GM12878 (cell line): ENCODE measurements around the gene PTH2R. TPM values are rescaled to one million over a fixed set of nuclear protein-coding genes. Genes with fewer than 3 reads are reported as not detected.

ENCODE experiments used
- ATAC-seq: fragments of 200-7000 bp; cut with Tn5 transposase; 3 replicates; pipeline ENCODE4 v1.9.1; 2020; ENCODE audit warnings: mild to moderate bottlenecking, moderate library complexity
- BruUV-seq: library from RNA; stranded (reverse); fragments of 400-500 nt; replicated peaks from 2 replicates; lab custom pipeline; 2021; lab: Mats Ljungman, UMichigan
- CTCF ChIA-PET: fragments of 300-600 bp; sonication (Branson Sonifier 250); formaldehyde crosslinking; extraction: SDS; loops from one replicate; lab custom pipeline; 2021; ENCODE audit warnings: inconsistent platforms; lab: Yijun Ruan, JAX
- POLR2A ChIA-PET: fragments of 350-600 bp; formaldehyde crosslinking; extraction: SDS; loops from one replicate; lab custom pipeline; 2021; ENCODE audit warnings: inconsistent platforms; lab: Charles Lee
- RAD21 ChIA-PET: fragments of 300-600 bp; sonication (Branson Sonifier 250); formaldehyde crosslinking; loops from one replicate; lab custom pipeline; 2023; ENCODE audit warnings: antibody characterized with exemption; ENCODE audit not compliant: unreplicated experiment; lab: Charles Lee
- SMC1A ChIA-PET: fragments of 300-600 bp; sonication (Branson Sonifier 250); formaldehyde crosslinking; loops from one replicate; lab custom pipeline; 2023; ENCODE audit not compliant: unreplicated experiment, uncharacterized antibody; lab: Charles Lee
- DNase-seq: peaks from one replicate; pipeline ENCODE4 v3.0.0-alpha.2; 2011; ENCODE audit warnings: low read depth, low spot score
- FAIRE-seq: peaks from 3 replicates; lab custom pipeline; 2011; peaks lifted over from hg19 to GRCh38; lab: Jason Lieb, UNC
- H2AFZ ChIP-seq: 2 replicates; pipeline ENCODE4 v1.6.0; 2011; ENCODE audit warnings: low read depth, low read length, control low read depth; ENCODE audit not compliant: control insufficient read depth
- H3K27ac ChIP-seq: 2 replicates; pipeline ENCODE4 v1.5.1; 2011; ENCODE audit warnings: control low read depth; ENCODE audit not compliant: control insufficient read depth, insufficient read depth
- H3K27me3 ChIP-seq, 2 experiments: replicated peaks in 1 of 2; 2 replicates each; pipeline versions ENCODE4 v1.6.0 to v1.6.1; 2011; ENCODE audit warnings: low read length in 1 of 2; ENCODE audit not compliant: control insufficient read depth in 2 of 2, insufficient read depth in 2 of 2
- H3K36me3 ChIP-seq, 2 experiments: 2 replicates each; pipeline ENCODE4 v1.5.1; 2011; ENCODE audit warnings: low read length in 1 of 2; ENCODE audit not compliant: control insufficient read depth in 2 of 2, insufficient read depth in 2 of 2
- H3K4me1 ChIP-seq: 2 replicates; pipeline ENCODE4 v1.6.1; 2011; ENCODE audit warnings: mild to moderate bottlenecking, low read length, moderate library complexity, mixed read lengths; ENCODE audit not compliant: control insufficient read depth, insufficient read depth
- H3K4me2 ChIP-seq: 2 replicates; pipeline ENCODE4 v1.6.0; 2011; ENCODE audit warnings: control low read depth; ENCODE audit not compliant: control insufficient read depth, insufficient read depth
- H3K4me3 ChIP-seq: fragments of 200-600 bp; sonication (generic); 2 replicates; pipeline ENCODE4 v1.5.1; 2016
- H3K79me2 ChIP-seq: 2 replicates; pipeline ENCODE4 v1.6.0; 2011; ENCODE audit warnings: low read length; ENCODE audit not compliant: control insufficient read depth, insufficient read depth
- H3K9ac ChIP-seq: 2 replicates; pipeline ENCODE4 v1.8.0; 2011; ENCODE audit warnings: low read length, control low read depth, mixed read lengths; ENCODE audit not compliant: control insufficient read depth, insufficient read depth
- H3K9me3 ChIP-seq: replicated peaks from 3 replicates; pipeline ENCODE4 v1.5.1; 2011; ENCODE audit warnings: mild to moderate bottlenecking, low read length; ENCODE audit not compliant: control insufficient read depth, insufficient read depth
- H4K20me1 ChIP-seq: 2 replicates; pipeline ENCODE4 v1.6.0; 2011; ENCODE audit not compliant: control insufficient read depth, insufficient read depth
- BMI1 ChIP-seq: fragments of 450-650 bp; IDR thresholded peaks from 2 replicates; pipeline ENCODE4 v1.6.1; 2016; ENCODE audit warnings: mild to moderate bottlenecking, moderate library complexity, borderline replicate concordance
- CBFB ChIP-seq: IDR thresholded peaks from 2 replicates; pipeline ENCODE4 v1.6.1; 2016; ENCODE audit warnings: antibody characterized with exemption, low read depth
- CBX5 ChIP-seq: sonication (generic); IDR thresholded peaks from 2 replicates; pipeline ENCODE4 v1.6.1; 2016; ENCODE audit warnings: low read depth, moderate library complexity, mild to moderate bottlenecking, inconsistent platforms
- ETV6 ChIP-seq, 2 experiments: fragments of 450-650 bp in 1 of 2; IDR thresholded peaks in 1 of 2; conservative IDR thresholded peaks in 1 of 2; 2 replicates each; pipeline ENCODE4 v1.6.1; 2014; ENCODE audit warnings: antibody characterized with exemption in 1 of 2, borderline replicate concordance in 1 of 2, low read depth in 1 of 2, mild to moderate bottlenecking in 1 of 2, moderate library complexity in 1 of 2
- GATAD2B ChIP-seq: fragments of 450-650 bp; conservative IDR thresholded peaks from 2 replicates; pipeline ENCODE4 v1.6.1; 2017; ENCODE audit warnings: low read depth, mild to moderate bottlenecking, moderate library complexity
- MEF2B ChIP-seq: fragments of 450-650 bp; IDR thresholded peaks from 2 replicates; pipeline ENCODE4 v1.6.1; 2018; ENCODE audit warnings: mild to moderate bottlenecking, moderate library complexity; ENCODE audit not compliant: partially characterized antibody, poor library complexity, severe bottlenecking
- NFYA ChIP-seq: IDR thresholded peaks from 2 replicates; pipeline ENCODE4 v1.6.1; 2011; ENCODE audit warnings: low read depth, mild to moderate bottlenecking, low read length, improper control_type of control experiment, borderline replicate concordance
- PAX8 ChIP-seq: fragments of 450-650 bp; IDR thresholded peaks from 2 replicates; pipeline ENCODE4 v1.6.1; 2017; ENCODE audit warnings: mild to moderate bottlenecking, moderate library complexity
- POLR2AphosphoS2 ChIP-seq: IDR thresholded peaks from 2 replicates; pipeline ENCODE4 v1.6.1; 2011; ENCODE audit warnings: low read depth, mild to moderate bottlenecking, low read length, improper control_type of control experiment, moderate library complexity
- SMC3 ChIP-seq: IDR thresholded peaks from 2 replicates; pipeline ENCODE4 v1.6.1; 2011; ENCODE audit warnings: low read length, improper control_type of control experiment, borderline replicate concordance
- STAT3 ChIP-seq: IDR thresholded peaks from 2 replicates; pipeline ENCODE4 v1.6.1; 2011; ENCODE audit warnings: low read depth, low read length, improper control_type of control experiment
- SUZ12 ChIP-seq: fragments of 200-600 bp; sonication (generic); IDR thresholded peaks from one replicate; pipeline ENCODE4 v1.6.1; 2018; ENCODE audit warnings: antibody characterized with exemption, mild to moderate bottlenecking; ENCODE audit not compliant: unreplicated experiment
- TCF12 ChIP-seq: IDR thresholded peaks from 2 replicates; pipeline ENCODE4 v1.6.1; 2011; ENCODE audit warnings: low read depth, mild to moderate bottlenecking, low read length
- ZNF622 ChIP-seq: fragments of 450-650 bp; IDR thresholded peaks from 2 replicates; pipeline ENCODE4 v1.6.1; 2017; ENCODE audit warnings: mild to moderate bottlenecking, inconsistent platforms
- WGBS: methylation state at CpG from one replicate; pipeline ENCODE4 v1.1.6; 2016; ENCODE audit warnings: low lambda C conversion rate; ENCODE audit not compliant: insufficient replicate concordance, insufficient coverage; ENCODE audit errors: missing lambda C conversion rate; 5-methylcytosine and 5-hydroxymethylcytosine counted together
- in situ Hi-C: fragments of 300-500 bp; cut with MboI; formaldehyde crosslinking; loops from 9 replicates; pipeline ENCODE4 v1.14.3; 2018; ENCODE audit warnings: mixed read lengths
- intact Hi-C: fragments of 100-400 bp; cut with micrococcal nuclease; formaldehyde crosslinking; loops from one replicate; pipeline ENCODE4 v1.14.2; 2022; ENCODE audit not compliant: unreplicated experiment
- polyA plus RNA-seq, 11 experiments: library from polyadenylated mRNA; depleted of rRNA in 4 of 11; unstranded in 6 of 11; stranded (reverse) in 5 of 11; fragments of >200 nt; fragmentation: Nextera tagmentation in 4 of 11; fragmentation: Illumina TruSeq in 1 of 11; extraction: Ambion mirVana in 4 of 11; extraction: Trizol in 1 of 11; gene quantifications; 1 replicate in 1 of 11; 2 replicates in 10 of 11; pipeline versions ENCODE4 v1.2.1 to v1.2.3, GENCODE V29; 2011 to 2016; ENCODE audit warnings: inconsistent platforms in 2 of 11, missing spikeins in 2 of 11, low read depth in 1 of 11
- total RNA-seq, 4 experiments: library from RNA; depleted of rRNA in 3 of 4; stranded (reverse); fragments of >200 nt in 3 of 4; fragmentation: Illumina TruSeq in 1 of 4; extraction: Trizol in 1 of 4; gene quantifications; 2 replicates each; pipeline versions ENCODE4 v1.2.1 to v1.2.3, GENCODE V29; 2013 to 2021
- TF ChIP-seq, protein P1 (sequence below): IDR thresholded peaks from 2 replicates; pipeline ENCODE4 v1.6.1; 2012; ENCODE audit warnings: low read length, inconsistent platforms
- TF ChIP-seq, protein P2 (sequence below): fragments of 450-650 bp; IDR thresholded peaks from 2 replicates; pipeline ENCODE4 v1.6.1; 2017; ENCODE audit warnings: low read depth, mild to moderate bottlenecking, moderate library complexity
- TF ChIP-seq, protein P3 (sequence below): fragments of 450-650 bp; formaldehyde crosslinking; IDR thresholded peaks from 2 replicates; pipeline ENCODE4 v1.4.0; 2022; ENCODE audit warnings: mild to moderate bottlenecking, moderate library complexity

The PTH2R gene
- total and polyA plus RNA-seq, 10 of the 15 experiments (the other 5 are each of a cell fraction or from before 2014, with no cell fraction given): 0.01 to 0.06 (median 0.03) TPM; not detected in 7

DNA sequence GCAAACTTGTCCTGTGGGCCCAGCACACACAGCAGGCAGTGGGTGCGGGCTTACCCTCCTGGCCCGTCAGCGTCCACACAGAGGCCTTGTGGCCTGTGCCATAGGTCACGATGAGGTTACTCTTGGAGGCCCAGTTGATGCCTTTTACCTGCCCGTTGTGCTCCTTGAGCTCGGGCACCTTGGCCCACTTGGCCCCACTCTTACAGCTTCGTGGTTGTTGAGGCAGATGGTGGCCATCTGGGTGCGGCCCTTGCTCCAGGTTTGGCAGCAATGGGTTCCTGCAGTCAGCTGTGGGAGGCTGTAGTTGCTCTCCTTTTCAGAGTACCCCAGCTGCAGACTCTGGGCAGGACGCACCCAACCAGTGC lies 45.5 kb upstream of the PTH2R start:
- Histone ChIP-seq H3K4me1 (no peaks in the 10 kb centered on the region), H3K27me3 (no peaks in the 10 kb centered on the region), H4K20me1 (no peaks in the 10 kb centered on the region), H3K27ac (no peak overlapping the region), H3K79me2 (no peaks in the 10 kb centered on the region), H3K36me3 (peaks cover 0 to 14% of the 10 kb centered on the region in 2 experiments; a peak in 2 of 4 replicates), H3K9me3 (peaks cover 3% of the 10 kb centered on the region; the same call in 2 of the 3 replicates), H3K4me3 (no peak overlapping the region), H2AFZ (no peak overlapping the region), H3K9ac (no peak overlapping the region), H3K4me2 (no peak overlapping the region)
- ATAC-seq (no peak), FAIRE-seq (no peak), DNase-seq (no peak)
- ChIA-PET POLR2A (no interaction called here), SMC1A (interaction anchor here (0.6 to 1.0 kb wide), 2 partner anchors 35 to 380 kb away, joined by 3 to 4 read pairs; no protein-coding TSS in a partner anchor), RAD21 (no interaction called here), CTCF (no interaction called here)
- in situ Hi-C loops (no loop called here), intact Hi-C loops (loop anchor here (5.0 kb wide), 1 partner anchor 94 kb away; the partner anchor contains the start of gene PIKFYVE)
- no TSS peak for BruUV-seq
- TF ChIP-seq ETV6 (conservative IDR thresholded peaks at IDR 0.05 in 1 of 2, IDR thresholded peaks at IDR 0.05 in 1 of 2; ENCODE audit: borderline replicate concordance in 1 of 2, low read depth in 1 of 2): no peak
- TF ChIP-seq CBX5: no peak
- no peak for TF ChIP-seq GATAD2B
- TF ChIP-seq STAT3: no peak
- TF ChIP-seq, protein P1, sequence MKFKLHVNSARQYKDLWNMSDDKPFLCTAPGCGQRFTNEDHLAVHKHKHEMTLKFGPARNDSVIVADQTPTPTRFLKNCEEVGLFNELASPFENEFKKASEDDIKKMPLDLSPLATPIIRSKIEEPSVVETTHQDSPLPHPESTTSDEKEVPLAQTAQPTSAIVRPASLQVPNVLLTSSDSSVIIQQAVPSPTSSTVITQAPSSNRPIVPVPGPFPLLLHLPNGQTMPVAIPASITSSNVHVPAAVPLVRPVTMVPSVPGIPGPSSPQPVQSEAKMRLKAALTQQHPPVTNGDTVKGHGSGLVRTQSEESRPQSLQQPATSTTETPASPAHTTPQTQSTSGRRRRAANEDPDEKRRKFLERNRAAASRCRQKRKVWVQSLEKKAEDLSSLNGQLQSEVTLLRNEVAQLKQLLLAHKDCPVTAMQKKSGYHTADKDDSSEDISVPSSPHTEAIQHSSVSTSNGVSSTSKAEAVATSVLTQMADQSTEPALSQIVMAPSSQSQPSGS: no peak
- TF ChIP-seq TCF12: no peak
- TF ChIP-seq, protein P2, sequence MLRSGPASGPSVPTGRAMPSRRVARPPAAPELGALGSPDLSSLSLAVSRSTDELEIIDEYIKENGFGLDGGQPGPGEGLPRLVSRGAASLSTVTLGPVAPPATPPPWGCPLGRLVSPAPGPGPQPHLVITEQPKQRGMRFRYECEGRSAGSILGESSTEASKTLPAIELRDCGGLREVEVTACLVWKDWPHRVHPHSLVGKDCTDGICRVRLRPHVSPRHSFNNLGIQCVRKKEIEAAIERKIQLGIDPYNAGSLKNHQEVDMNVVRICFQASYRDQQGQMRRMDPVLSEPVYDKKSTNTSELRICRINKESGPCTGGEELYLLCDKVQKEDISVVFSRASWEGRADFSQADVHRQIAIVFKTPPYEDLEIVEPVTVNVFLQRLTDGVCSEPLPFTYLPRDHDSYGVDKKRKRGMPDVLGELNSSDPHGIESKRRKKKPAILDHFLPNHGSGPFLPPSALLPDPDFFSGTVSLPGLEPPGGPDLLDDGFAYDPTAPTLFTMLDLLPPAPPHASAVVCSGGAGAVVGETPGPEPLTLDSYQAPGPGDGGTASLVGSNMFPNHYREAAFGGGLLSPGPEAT: no peak
- TF ChIP-seq CBFB: no peak
- TF ChIP-seq, protein P3, sequence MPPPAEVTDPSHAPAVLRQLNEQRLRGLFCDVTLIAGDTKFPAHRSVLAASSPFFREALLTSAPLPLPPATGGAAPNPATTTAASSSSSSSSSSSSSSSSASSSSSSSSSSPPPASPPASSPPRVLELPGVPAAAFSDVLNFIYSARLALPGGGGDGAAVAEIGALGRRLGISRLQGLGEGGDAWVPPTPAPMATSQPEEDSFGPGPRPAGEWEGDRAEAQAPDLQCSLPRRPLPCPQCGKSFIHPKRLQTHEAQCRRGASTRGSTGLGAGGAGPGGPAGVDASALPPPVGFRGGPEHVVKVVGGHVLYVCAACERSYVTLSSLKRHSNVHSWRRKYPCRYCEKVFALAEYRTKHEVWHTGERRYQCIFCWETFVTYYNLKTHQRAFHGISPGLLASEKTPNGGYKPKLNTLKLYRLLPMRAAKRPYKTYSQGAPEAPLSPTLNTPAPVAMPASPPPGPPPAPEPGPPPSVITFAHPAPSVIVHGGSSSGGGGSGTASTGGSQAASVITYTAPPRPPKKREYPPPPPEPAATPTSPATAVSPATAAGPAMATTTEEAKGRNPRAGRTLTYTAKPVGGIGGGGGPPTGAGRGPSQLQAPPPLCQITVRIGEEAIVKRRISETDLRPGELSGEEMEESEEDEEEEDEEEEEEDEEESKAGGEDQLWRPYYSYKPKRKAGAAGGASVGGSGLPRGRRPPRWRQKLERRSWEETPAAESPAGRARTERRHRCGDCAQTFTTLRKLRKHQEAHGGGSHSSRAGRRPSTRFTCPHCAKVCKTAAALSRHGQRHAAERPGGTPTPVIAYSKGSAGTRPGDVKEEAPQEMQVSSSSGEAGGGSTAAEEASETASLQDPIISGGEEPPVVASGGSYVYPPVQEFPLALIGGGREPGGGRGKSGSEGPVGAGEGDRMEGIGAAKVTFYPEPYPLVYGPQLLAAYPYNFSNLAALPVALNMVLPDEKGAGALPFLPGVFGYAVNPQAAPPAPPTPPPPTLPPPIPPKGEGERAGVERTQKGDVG: no peak
- TF ChIP-seq MEF2B: no peak
- TF ChIP-seq POLR2AphosphoS2: no peak
- TF ChIP-seq SUZ12: no peak
- no peak for TF ChIP-seq BMI1
- TF ChIP-seq NFYA: no peak
- no peak for TF ChIP-seq PAX8
- TF ChIP-seq ZNF622: no peak
- no peak for TF ChIP-seq SMC3
- WGBS: 95% methylated on average over 9 of the region's 9 CpGs
